ENCODE results near the gene HELZ.

DNA sequence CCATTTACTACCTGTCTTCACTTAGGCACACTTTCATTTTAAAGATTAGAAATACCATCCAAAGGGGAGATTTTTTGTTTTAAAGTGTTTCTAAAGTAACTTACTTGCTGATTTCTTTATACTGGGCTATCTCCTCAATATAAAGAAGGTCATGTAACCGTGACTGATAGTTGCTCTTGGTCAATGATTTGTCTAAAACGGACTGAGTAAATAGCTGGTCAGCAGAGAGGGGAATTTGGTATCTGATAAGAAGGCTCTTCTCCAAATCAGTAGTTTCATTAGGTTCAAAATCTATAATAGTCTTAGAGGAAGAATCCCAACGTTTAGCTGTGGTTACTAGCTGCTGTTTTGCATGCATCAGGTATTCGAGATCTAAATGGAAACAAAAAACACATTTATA lies 66.4 kb downstream of the HELZ start:
- TF ChIP-seq, protein P1, sequence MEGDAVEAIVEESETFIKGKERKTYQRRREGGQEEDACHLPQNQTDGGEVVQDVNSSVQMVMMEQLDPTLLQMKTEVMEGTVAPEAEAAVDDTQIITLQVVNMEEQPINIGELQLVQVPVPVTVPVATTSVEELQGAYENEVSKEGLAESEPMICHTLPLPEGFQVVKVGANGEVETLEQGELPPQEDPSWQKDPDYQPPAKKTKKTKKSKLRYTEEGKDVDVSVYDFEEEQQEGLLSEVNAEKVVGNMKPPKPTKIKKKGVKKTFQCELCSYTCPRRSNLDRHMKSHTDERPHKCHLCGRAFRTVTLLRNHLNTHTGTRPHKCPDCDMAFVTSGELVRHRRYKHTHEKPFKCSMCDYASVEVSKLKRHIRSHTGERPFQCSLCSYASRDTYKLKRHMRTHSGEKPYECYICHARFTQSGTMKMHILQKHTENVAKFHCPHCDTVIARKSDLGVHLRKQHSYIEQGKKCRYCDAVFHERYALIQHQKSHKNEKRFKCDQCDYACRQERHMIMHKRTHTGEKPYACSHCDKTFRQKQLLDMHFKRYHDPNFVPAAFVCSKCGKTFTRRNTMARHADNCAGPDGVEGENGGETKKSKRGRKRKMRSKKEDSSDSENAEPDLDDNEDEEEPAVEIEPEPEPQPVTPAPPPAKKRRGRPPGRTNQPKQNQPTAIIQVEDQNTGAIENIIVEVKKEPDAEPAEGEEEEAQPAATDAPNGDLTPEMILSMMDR (IDR thresholded peaks at IDR 0.05; ENCODE audit: low read length), result no peak
- TF ChIP-seq EZH2 (IDR thresholded peaks at IDR 0.05; ENCODE audit: borderline replicate concordance, low read length), result no peak

Data from OCI-LY1 (cell line).